Activated naive CD4-positive, alpha-beta T cell treated with anti-CD3 and anti-CD28 coated beads for 36 hours (primary cell): ENCODE data around the gene ELAC2. TPM values are rescaled to one million over a fixed set of nuclear protein-coding genes. Genes with fewer than 3 reads are reported as not detected.
A peak's percentile ranks its signal among the peaks of the same experiment; 100 is the strongest.

Source experiments
- CTCF ChIA-PET: fragments of 350-600 bp; sonication (Branson Sonifier 250); formaldehyde crosslinking; loops from one replicate; lab custom pipeline; 2021; ENCODE audit warnings: antibody characterized with exemption; lab: Charles Lee
- DNase-seq: peaks from one replicate; pipeline ENCODE4 v3.0.0-alpha.2; 2020
- H3K27ac Mint-ChIP-seq: one replicate; pipeline ENCODE4 v1.8.0; 2021; ENCODE audit warnings: mild to moderate bottlenecking, mixed read lengths
- H3K27me3 Mint-ChIP-seq: one replicate; pipeline ENCODE4 v1.8.0; 2021; ENCODE audit warnings: low read depth, mixed read lengths
- H3K36me3 Mint-ChIP-seq: one replicate; pipeline ENCODE4 v1.8.0; 2021; ENCODE audit warnings: low read depth, mixed read lengths
- H3K4me1 Mint-ChIP-seq: one replicate; pipeline ENCODE4 v1.8.0; 2021; ENCODE audit warnings: low read depth, mixed read lengths
- H3K4me3 Mint-ChIP-seq: one replicate; pipeline ENCODE4 v1.8.0; 2021; ENCODE audit warnings: mild to moderate bottlenecking, moderate library complexity, mixed read lengths
- H3K9me3 Mint-ChIP-seq: one replicate; pipeline ENCODE4 v1.8.0; 2021; ENCODE audit warnings: mixed read lengths
- intact Hi-C: fragments of 100-400 bp; cut with micrococcal nuclease; formaldehyde crosslinking; loops from one replicate; pipeline ENCODE4 v1.15.1; 2023
- total RNA-seq, 2 experiments: library from RNA; stranded (reverse); gene quantifications; one replicate each; pipeline ENCODE4 v1.2.3, GENCODE V29; 2021

Gene ELAC2
- total RNA-seq, 2 experiments from 2014 or later: 74.1 to 75.9 TPM

DNA sequence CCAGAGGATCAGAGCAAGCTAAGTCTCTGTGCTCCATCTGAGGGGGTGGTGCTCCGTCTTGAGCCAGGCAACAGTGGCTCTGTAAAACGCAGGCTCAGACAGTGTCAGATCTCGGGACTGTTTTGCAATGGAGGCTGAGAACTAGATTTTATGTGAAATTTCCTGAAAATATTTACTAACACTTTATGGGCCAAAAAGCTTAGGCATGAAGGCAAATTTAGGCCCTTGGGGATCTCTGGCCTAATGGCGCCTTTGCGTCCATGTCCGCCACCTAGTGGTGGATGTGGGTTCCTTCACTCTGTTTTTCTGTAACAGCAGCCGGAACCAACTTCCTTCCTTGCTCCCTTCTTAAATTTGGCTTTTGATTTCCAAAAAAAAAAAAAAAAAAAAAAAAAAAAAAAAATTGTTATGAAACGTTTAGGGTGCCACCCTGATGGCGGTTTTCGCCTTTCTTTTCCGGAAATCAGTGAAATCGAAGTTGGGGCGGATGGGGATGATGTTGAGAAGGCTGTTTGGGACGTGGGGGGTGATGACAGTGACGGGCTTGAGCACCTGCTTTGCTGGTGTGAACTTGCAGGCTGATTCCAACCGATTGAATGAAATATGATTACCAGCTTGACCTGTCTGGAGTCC is 14.0 kb upstream of the ELAC2 start:
- Mint-ChIP-seq H3K4me3 (no peak overlapping the region), H3K27me3 (no peaks in the 10 kb centered on the region), H3K36me3 (no peaks in the 10 kb centered on the region), H3K9me3 (peaks cover 11% of the 10 kb centered on the region), H3K4me1 (peaks cover 11% of the 10 kb centered on the region), H3K27ac (no peak overlapping the region)
- peak; percentile 63 for DNase-seq
- intact Hi-C loops: loop anchor here (2.0 to 5.0 kb wide), 4 partner anchors 305 to 1895 kb away; partner anchors contain the start of gene HS3ST3B1
- CTCF ChIA-PET: interaction anchor here (0.6 to 6.1 kb wide), 11 partner anchors 9 to 300 kb away, joined by 3 to 100 read pairs (median 4); partner anchors contain the start of gene ELAC2

DNA sequence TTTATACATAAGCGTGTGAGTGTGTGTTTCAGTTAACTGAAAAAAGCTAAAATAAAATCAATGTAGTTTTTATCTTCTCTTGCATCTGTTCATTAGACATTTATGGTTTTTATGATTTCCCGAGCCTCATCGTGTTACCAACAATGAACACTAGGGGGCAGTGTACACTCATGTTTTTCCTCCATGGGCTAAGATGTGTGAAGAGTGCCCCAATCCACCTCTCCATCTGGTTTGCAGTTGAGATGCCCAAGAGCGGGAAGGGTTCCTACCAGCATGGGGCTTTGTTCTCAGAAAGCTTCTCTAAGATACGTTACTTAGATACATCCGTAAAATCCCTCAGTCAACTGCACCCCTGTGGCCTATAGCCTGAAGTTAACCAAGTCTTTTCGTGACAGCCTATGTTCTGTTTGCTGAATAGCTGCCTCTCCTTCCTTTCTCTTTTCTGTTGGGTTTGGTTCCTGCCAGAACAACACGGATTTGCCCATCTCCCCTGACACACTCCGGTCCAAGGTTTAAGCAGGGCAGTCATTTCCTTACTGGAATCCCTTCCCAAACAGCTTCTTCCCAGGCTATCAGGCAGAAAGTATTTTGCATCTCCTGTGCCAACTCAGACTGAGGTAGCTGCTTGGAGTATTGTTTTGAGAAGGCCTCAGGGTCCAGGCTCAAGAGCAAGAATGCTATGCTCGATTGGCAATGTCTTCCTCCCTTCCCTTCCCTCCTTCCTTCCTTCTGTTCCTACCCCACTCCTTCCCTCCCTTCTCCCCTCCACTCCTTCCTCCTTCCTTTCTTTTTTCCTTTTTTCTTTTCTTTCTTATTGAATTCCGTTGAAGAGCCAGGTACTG is 12.9 kb upstream of the ELAC2 start:
- Mint-ChIP-seq H3K36me3 (no peaks in the 10 kb centered on the region), H3K27ac (peak overlapping the region; percentile 25), H3K9me3 (peaks cover 9% of the 10 kb centered on the region), H3K4me3 (no peak overlapping the region), H3K4me1 (peaks cover 11% of the 10 kb centered on the region), H3K27me3 (no peaks in the 10 kb centered on the region)
- intact Hi-C loops: loop anchor here (2.0 to 5.0 kb wide), 4 partner anchors 307 to 1896 kb away; partner anchors contain the start of gene HS3ST3B1
- peak; percentile 72 for DNase-seq
- CTCF ChIA-PET: interaction anchor here (0.5 to 6.1 kb wide), 26 partner anchors 10 to 1896 kb away, joined by 3 to 100 read pairs (median 4); partner anchors contain the start of gene ELAC2

DNA sequence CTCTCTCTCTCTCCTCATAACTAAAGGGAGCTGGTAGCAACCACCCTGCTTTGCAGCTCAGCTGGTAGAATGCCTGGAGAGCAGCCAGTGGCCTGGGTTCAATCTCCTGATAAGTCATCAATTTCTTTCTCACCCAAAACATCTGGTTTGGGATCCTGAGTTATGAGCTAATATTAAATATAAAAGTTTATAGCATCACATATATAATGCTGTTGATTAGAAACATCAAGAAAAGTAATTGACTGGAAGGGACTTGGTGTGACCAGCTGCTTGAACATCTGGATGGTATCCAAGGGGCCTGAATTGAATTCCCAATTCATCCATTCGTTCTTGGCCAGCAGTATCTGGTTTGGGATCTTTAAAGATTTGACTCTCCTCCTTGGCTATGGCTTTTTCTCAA is 12.2 kb upstream of the ELAC2 start:
- H3K9me3 Mint-ChIP-seq: peaks cover 6% of the 10 kb centered on the region
- H3K27me3 Mint-ChIP-seq: no peaks in the 10 kb centered on the region
- peaks cover 11% of the 10 kb centered on the region for H3K4me1 Mint-ChIP-seq
- no peak overlapping the region for H3K27ac Mint-ChIP-seq
- DNase-seq: no peak
- H3K36me3 Mint-ChIP-seq: no peaks in the 10 kb centered on the region
- CTCF ChIA-PET: interaction anchor here (0.5 to 6.1 kb wide), 20 partner anchors 10 to 1896 kb away, joined by 3 to 100 read pairs (median 4); partner anchors contain the start of gene ELAC2
- intact Hi-C loops: loop anchor here (2.0 to 5.0 kb wide), 4 partner anchors 307 to 1897 kb away; partner anchors contain the start of gene HS3ST3B1
- H3K4me3 Mint-ChIP-seq: no peak overlapping the region

DNA sequence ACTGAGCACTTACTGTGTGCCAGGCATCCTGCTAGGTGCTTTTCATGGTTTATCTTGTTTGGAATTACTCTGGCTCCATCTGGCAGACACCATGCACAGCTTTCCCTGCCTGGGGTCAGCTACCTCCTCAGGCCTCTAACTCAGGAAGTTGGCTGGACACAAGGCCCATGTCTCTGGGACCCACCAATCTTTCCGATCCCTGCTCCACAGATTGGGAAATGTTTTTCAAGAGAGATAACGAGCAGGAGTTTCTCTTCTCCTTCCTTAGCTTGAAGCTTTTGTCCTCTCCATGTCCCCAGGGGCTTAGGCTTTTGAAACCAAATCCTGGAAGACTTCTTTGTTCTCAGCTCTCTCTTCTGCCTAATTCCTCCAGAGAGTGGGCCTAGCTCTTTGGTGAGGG is 11.5 kb upstream of the ELAC2 start:
- intact Hi-C loops: no loop called here
- Mint-ChIP-seq H3K27me3 (no peaks in the 10 kb centered on the region), H3K27ac (no peak overlapping the region), H3K9me3 (peaks cover 3% of the 10 kb centered on the region), H3K4me3 (no peak overlapping the region), H3K36me3 (no peaks in the 10 kb centered on the region), H3K4me1 (peaks cover 11% of the 10 kb centered on the region)
- CTCF ChIA-PET: interaction anchor here (0.9 to 6.1 kb wide), 12 partner anchors 10 to 1007 kb away, joined by 3 to 100 read pairs (median 5); partner anchors contain the start of gene ELAC2
- no peak for DNase-seq

DNA sequence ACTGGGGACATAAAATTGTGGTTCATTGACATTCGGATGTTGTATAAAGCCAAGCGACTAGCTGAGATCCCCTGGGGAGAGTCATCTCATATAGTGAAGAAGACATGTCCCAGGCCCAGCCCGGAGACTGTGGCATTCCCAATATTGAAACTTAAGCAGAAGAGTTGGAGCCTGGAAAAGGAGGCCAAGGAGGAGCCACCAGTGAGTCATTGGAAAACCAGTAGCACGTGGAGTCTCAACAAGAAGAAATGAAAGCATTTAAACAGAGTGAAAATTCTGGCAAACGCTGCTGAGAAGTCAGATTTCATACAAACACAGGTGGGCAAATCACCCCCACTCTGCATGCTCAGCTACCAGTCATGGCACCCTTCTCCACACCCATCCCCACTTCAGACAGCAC is 9.4 kb upstream of the ELAC2 start:
- H3K9me3 Mint-ChIP-seq: no peaks in the 10 kb centered on the region
- no peaks in the 10 kb centered on the region for H3K27me3 Mint-ChIP-seq
- DNase-seq: no peak
- peaks cover 10% of the 10 kb centered on the region for H3K4me1 Mint-ChIP-seq
- H3K36me3 Mint-ChIP-seq: no peaks in the 10 kb centered on the region
- no peak overlapping the region for H3K4me3 Mint-ChIP-seq
- intact Hi-C loops: no loop called here
- CTCF ChIA-PET: interaction anchor here (6.1 kb wide), 1 partner anchor 8 kb away, joined by 100 read pairs; the partner anchor contains the start of gene ELAC2
- H3K27ac Mint-ChIP-seq: no peak overlapping the region

DNA sequence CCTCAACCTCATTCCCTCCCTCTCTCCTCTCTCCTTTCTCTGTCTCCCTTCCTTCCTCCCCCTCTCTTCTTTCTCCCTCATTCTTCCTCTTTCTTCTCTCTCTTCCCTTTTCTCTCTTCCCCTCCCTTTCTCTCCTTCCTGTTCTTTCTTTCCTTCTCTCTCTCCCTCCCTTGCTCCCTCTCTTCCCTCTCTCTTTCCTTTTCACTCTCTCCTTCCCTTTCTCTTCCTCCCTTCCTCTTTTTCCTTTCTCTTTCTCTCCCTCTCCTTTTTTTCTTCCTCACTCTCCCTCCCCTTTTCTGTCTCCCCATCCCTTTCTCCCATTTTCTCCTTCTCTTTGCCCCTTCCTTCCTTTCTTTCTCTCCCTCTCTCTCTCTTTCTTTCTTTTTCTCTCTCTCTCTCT is 7.9 kb upstream of the ELAC2 start:
- Mint-ChIP-seq H3K36me3 (no peaks in the 10 kb centered on the region), H3K4me1 (no peaks in the 10 kb centered on the region), H3K9me3 (no peaks in the 10 kb centered on the region), H3K4me3 (no peak overlapping the region), H3K27me3 (no peaks in the 10 kb centered on the region), H3K27ac (no peak overlapping the region)
- DNase-seq: no peak
- intact Hi-C loops: no loop called here
- CTCF ChIA-PET: no interaction called here

DNA sequence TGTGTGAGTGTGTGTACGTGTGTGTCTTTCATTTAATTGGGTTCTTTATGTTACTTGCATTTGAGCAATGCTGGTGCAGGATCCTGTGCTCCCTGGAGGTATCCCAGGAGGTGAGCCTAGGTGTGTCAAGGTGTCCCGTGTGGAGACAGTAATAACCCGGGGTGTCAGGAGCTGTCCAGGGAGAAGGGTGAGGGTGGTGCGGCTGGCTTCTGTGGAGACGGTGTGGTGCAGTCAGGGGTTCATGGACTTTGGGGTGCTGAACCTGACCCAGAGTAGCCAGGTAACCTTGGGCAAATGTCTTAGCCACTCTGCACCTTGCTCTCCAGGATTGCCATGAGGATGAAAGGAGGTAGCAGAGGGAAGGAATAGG is 7.4 kb upstream of the ELAC2 start:
- no peaks in the 10 kb centered on the region for H3K9me3 Mint-ChIP-seq
- no peaks in the 10 kb centered on the region for H3K4me1 Mint-ChIP-seq
- intact Hi-C loops: no loop called here
- no peak for DNase-seq
- H3K36me3 Mint-ChIP-seq: no peaks in the 10 kb centered on the region
- no peak overlapping the region for H3K27ac Mint-ChIP-seq
- no peak overlapping the region for H3K4me3 Mint-ChIP-seq
- H3K27me3 Mint-ChIP-seq: no peaks in the 10 kb centered on the region
- CTCF ChIA-PET: interaction anchor here (0.5 kb wide), 1 partner anchor 632 kb away, joined by 3 read pairs; no protein-coding TSS in a partner anchor

DNA sequence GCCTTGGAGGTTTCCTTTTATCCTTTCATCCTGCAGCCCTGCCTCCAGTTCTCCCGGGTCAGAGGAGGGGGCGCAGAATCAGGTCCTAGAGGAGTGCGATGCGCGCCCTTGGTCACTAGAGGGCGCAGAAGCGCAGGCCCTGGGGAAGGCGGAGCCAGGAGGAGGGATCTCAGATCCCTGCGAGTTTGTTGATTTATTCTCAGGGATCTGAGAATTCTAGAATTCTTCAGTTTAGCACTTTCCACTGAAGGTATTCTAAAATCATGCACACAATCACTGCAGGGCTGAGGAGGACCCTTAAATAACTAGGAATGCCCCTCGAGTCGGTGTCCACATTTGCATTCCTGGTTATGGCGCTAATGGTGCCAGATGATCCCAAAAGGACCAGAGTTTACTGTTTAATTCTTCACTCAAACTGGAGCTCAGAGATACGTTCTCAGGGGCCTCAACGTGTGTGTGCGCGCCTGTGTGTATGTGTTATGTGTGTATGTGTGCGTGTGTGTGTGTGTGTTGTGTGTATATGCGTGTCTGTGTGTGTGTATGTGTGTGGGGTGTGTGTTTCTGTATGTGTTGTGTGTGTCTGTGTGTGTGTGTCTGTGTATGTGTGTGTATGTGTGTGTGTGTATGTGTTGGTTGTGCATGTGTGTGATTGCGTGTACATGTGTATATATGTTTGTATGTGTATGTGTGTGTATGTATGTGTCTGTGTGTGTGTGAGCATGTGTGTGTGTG is 6.9 kb upstream of the ELAC2 start:
- H3K4me3 Mint-ChIP-seq: no peak overlapping the region
- no peaks in the 10 kb centered on the region for H3K4me1 Mint-ChIP-seq
- no peak overlapping the region for H3K27ac Mint-ChIP-seq
- CTCF ChIA-PET: interaction anchor here (0.5 to 0.8 kb wide), 3 partner anchors 13 to 632 kb away, joined by 3 read pairs; no protein-coding TSS in a partner anchor
- intact Hi-C loops: no loop called here
- H3K9me3 Mint-ChIP-seq: no peaks in the 10 kb centered on the region
- no peaks in the 10 kb centered on the region for H3K36me3 Mint-ChIP-seq
- no peaks in the 10 kb centered on the region for H3K27me3 Mint-ChIP-seq
- DNase-seq: peak; percentile 68

DNA sequence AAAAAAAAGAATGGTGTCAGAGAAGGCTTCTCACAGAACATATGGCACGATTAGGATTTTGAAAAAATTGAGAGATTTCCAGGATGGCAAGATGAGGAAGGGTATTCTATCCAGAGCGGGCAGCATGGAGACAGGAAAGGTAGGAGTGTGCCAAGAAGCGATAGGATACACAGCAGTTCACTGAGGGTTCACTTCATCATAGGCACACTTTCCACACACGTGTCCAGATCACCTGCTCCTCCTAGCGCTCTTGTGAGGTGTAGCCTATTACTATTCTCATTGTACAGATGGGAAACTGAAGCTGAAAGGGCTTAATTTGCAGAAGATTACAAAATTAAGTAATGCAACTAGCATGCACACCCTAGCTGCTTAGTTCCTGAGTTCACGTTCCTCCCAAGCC is 6.2 kb upstream of the ELAC2 start:
- no peaks in the 10 kb centered on the region for H3K27me3 Mint-ChIP-seq
- H3K4me3 Mint-ChIP-seq: no peak overlapping the region
- intact Hi-C loops: no loop called here
- no peak overlapping the region for H3K27ac Mint-ChIP-seq
- H3K9me3 Mint-ChIP-seq: no peaks in the 10 kb centered on the region
- DNase-seq: no peak
- H3K4me1 Mint-ChIP-seq: no peaks in the 10 kb centered on the region
- H3K36me3 Mint-ChIP-seq: no peaks in the 10 kb centered on the region
- CTCF ChIA-PET: interaction anchor here (0.6 to 1.2 kb wide), 3 partner anchors 12 to 314 kb away, joined by 3 to 4 read pairs (median 3); no protein-coding TSS in a partner anchor

DNA sequence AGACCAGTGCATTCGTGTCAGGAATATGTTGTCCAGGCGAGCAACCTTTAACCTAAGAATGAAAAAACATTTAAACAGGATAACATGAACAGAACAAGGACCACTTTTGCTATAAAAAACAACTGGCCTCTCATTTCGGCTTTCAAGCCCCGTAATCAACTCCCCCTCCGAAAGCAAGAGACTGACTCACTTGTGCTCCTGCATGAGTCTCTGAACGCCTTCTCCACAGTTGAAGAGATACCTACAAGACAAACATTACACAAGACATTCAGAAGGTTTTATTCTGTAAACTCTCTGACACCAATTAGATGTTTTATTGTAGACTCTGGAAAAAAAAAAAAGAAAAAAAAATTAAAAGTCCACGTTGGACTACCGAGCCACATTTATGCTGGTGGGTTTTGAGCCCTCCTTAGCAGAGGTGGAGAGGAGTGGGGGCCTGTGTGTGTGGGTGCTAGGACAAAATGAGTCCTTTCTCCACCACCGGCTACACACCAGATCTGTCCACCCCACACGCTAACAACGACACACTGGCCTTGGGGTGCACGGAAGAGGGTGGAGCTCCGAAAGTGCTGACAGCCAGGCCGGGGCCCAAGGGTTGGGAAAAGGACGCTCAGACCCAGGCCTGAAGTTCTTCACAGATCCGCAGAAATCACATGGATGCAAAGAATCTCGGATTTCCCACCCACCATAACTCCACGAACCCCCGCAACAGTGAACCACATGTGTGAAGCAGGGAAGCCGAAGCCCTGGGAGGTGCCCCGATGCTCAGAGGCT is 759 bp downstream of the ELAC2 start:
- peaks cover 39% of the 10 kb centered on the region for H3K36me3 Mint-ChIP-seq
- CTCF ChIA-PET: interaction anchor here (2.0 to 6.2 kb wide), 2 partner anchors 12 to 13 kb away, joined by 10 to 100 read pairs; no protein-coding TSS in a partner anchor
- peak overlapping the region; percentile 93 for H3K4me3 Mint-ChIP-seq
- peak overlapping the region; percentile 70 for H3K27ac Mint-ChIP-seq
- peaks cover 27% of the 10 kb centered on the region for H3K4me1 Mint-ChIP-seq
- intact Hi-C loops: loop anchor here (5.0 to 10.0 kb wide), 3 partner anchors 1048 to 1410 kb away; partner anchors contain the start of gene COX10
- H3K27me3 Mint-ChIP-seq: no peaks in the 10 kb centered on the region
- H3K9me3 Mint-ChIP-seq: no peaks in the 10 kb centered on the region
- no peak for DNase-seq

DNA sequence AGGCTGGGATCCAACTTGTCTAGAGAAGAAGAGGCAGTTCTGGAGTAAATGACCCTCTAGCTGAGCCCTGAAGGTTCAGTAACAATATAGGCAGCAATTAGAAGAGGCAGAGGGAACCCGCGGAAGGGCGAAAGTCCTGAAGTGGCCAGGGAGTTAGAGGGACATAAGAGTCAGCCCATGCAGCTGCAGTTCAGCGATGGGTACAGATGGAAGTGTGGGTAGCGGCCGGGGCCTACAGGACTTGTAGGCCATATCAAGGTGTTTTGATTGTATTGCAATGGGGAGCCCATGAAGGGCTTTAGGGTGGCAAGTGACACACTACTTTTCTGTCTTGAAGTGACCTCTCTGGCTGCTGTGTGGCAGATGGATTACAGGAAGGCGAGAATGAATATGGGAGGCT is 3.0 kb downstream of the ELAC2 start:
- no peaks in the 10 kb centered on the region for H3K27me3 Mint-ChIP-seq
- H3K9me3 Mint-ChIP-seq: no peaks in the 10 kb centered on the region
- H3K36me3 Mint-ChIP-seq: peaks cover 53% of the 10 kb centered on the region
- H3K4me1 Mint-ChIP-seq: peaks cover 27% of the 10 kb centered on the region
- no peak overlapping the region for H3K4me3 Mint-ChIP-seq
- H3K27ac Mint-ChIP-seq: no peak overlapping the region
- CTCF ChIA-PET: interaction anchor here (0.7 to 2.1 kb wide), 3 partner anchors 13 to 16 kb away, joined by 3 to 6 read pairs (median 4); no protein-coding TSS in a partner anchor
- intact Hi-C loops: loop anchor here (5.0 to 10.0 kb wide), 3 partner anchors 1050 to 1412 kb away; partner anchors contain the start of gene COX10
- no peak for DNase-seq
